H1 (cell line): ENCODE data around the gene SARNP.

Source experiments
- ASH2L ChIP-seq: fragments of 200-600, 300-600 bp; sonication (generic); IDR thresholded peaks from one replicate; pipeline ENCODE4 v1.7.1; 2017; ENCODE audit warnings: low read length
- ATF2 ChIP-seq: IDR thresholded peaks from 2 replicates; pipeline ENCODE4 v1.6.1; 2012; ENCODE audit warnings: low read length, inconsistent platforms
- ATF3 ChIP-seq: IDR thresholded peaks from 2 replicates; pipeline ENCODE4 v1.6.1; 2011; ENCODE audit warnings: low read depth, mild to moderate bottlenecking, low read length; ENCODE audit not compliant: insufficient read depth
- CTBP2 ChIP-seq: IDR thresholded peaks from 2 replicates; pipeline ENCODE4 v1.7.0; 2011; ENCODE audit warnings: borderline replicate concordance, mild to moderate bottlenecking, moderate library complexity, mixed read lengths, low read length; ENCODE audit not compliant: insufficient read depth, insufficient read length
- CTCF ChIP-seq, 3 experiments: IDR thresholded peaks; 1 replicate in 2 of 3; 2 replicates in 1 of 3; pipeline versions ENCODE4 v1.5.1 to v1.6.1; 2011; ENCODE audit warnings: low read length in 3 of 3, mild to moderate bottlenecking in 3 of 3, inconsistent platforms in 2 of 3, low read depth in 1 of 3, moderate library complexity in 1 of 3; ENCODE audit not compliant: insufficient read depth in 1 of 3; ENCODE audit errors: control extremely low read depth in 1 of 3
- EZH2 ChIP-seq: fragments of 200-600 bp; sonication (generic); IDR thresholded peaks from 2 replicates; pipeline ENCODE4 v1.7.1; 2012; ENCODE audit warnings: low read depth, mild to moderate bottlenecking, moderate library complexity, low read length, inconsistent platforms; ENCODE audit not compliant: severe bottlenecking
- KDM1A ChIP-seq: fragments of 200-600, 300-600 bp; sonication (generic); IDR thresholded peaks from 2 replicates; pipeline ENCODE4 v1.7.1; 2016; ENCODE audit warnings: mild to moderate bottlenecking, low read length, borderline replicate concordance
- MAX ChIP-seq: IDR thresholded peaks from 2 replicates; pipeline ENCODE4 v1.6.1; 2012; ENCODE audit warnings: inconsistent platforms
- POLR2AphosphoS5 ChIP-seq: IDR thresholded peaks from 2 replicates; pipeline ENCODE4 v1.6.1; 2011; ENCODE audit warnings: low read depth, low read length
- RAD21 ChIP-seq, 2 experiments: IDR thresholded peaks in 1 of 2; conservative IDR thresholded peaks in 1 of 2; 2 replicates each; pipeline ENCODE4 v1.6.1; 2011; ENCODE audit warnings: low read depth in 2 of 2, low read length in 2 of 2, improper control_type of control experiment in 1 of 2, inconsistent platforms in 1 of 2, mild to moderate bottlenecking in 1 of 2, moderate library complexity in 1 of 2
- TCF12 ChIP-seq: IDR thresholded peaks from 2 replicates; pipeline ENCODE4 v1.6.1; 2011; ENCODE audit warnings: low read depth, mild to moderate bottlenecking, low read length
- USF2 ChIP-seq: IDR thresholded peaks from 2 replicates; pipeline ENCODE4 v1.6.1; 2011; ENCODE audit warnings: low read length, improper control_type of control experiment
- YY1 ChIP-seq: IDR thresholded peaks from 2 replicates; pipeline ENCODE4 v1.6.1; 2011; ENCODE audit warnings: low read depth, mild to moderate bottlenecking, low read length

GRCh38 chr12:55789893-55790292, 27.6 kb downstream of the SARNP start:
- TF ChIP-seq POLR2AphosphoS5 = no peak
- TF ChIP-seq YY1 = no peak
- no peak for TF ChIP-seq ASH2L
- TF ChIP-seq RAD21 (IDR thresholded peaks at IDR 0.05 in 1 of 2, conservative IDR thresholded peaks at IDR 0.05 in 1 of 2; ENCODE audit: low read depth in 2 of 2, low read length in 2 of 2) = no peak
- TF ChIP-seq CTCF (IDR thresholded peaks at IDR 0.05; ENCODE audit: control extremely low read depth in 1 of 3, insufficient read depth in 1 of 3, low read depth in 1 of 3, low read length in 3 of 3) = no peak
- no peak for TF ChIP-seq CTBP2
- no peak for TF ChIP-seq EZH2
- no peak for TF ChIP-seq ATF2
- TF ChIP-seq TCF12 = no peak
- TF ChIP-seq ATF3 = no peak
- no peak for TF ChIP-seq MAX
- no peak for TF ChIP-seq KDM1A
- no peak for TF ChIP-seq USF2
